Duodenal mucosa (tissue), 2 donors: ENCODE data around the gene KCNB1.

ENCODE experiments used
- H3K27ac ChIP-seq: one replicate; pipeline ENCODE4 v1.7.0; 2013; ENCODE audit warnings: low read depth, low read length
- H3K27me3 ChIP-seq, 2 donors: one replicate each; pipeline ENCODE4 v1.7.0; 2013; ENCODE audit warnings: low read length in 2 of 2, control low read depth in 1 of 2; ENCODE audit not compliant: insufficient read depth in 2 of 2, control insufficient read depth in 1 of 2
- H3K36me3 ChIP-seq, 2 donors: one replicate each; pipeline ENCODE4 v1.7.0; 2013; ENCODE audit warnings: low read length in 2 of 2, control low read depth in 1 of 2; ENCODE audit not compliant: insufficient read depth in 2 of 2, control insufficient read depth in 1 of 2
- H3K4me1 ChIP-seq, 2 donors: one replicate each; pipeline ENCODE4 v1.7.0; 2013; ENCODE audit warnings: low read length in 2 of 2, control low read depth in 1 of 2; ENCODE audit not compliant: insufficient read depth in 2 of 2, control insufficient read depth in 1 of 2
- H3K4me3 ChIP-seq, 2 donors: one replicate each; pipeline ENCODE4 v1.7.0; 2013; ENCODE audit warnings: low read length in 2 of 2, low read depth in 1 of 2
- H3K9ac ChIP-seq, 2 donors: one replicate each; pipeline ENCODE4 v1.7.0; 2013; ENCODE audit warnings: low read length in 2 of 2, low read depth in 1 of 2
- H3K9me3 ChIP-seq, 2 donors: one replicate each; pipeline ENCODE4 v1.7.0; 2013; ENCODE audit warnings: low read length in 2 of 2, control low read depth in 1 of 2; ENCODE audit not compliant: control insufficient read depth in 1 of 2

The KCNB1 gene

GRCh38 chr20:49516916-49517804 is 34.7 kb upstream of the KCNB1 start:
- Histone ChIP-seq H3K36me3 (no peaks in the 10 kb centered on the region), H3K4me1 (no peaks in the 10 kb centered on the region)

GRCh38 chr20:49515586-49515985 is 33.1 kb upstream of the KCNB1 start:
- Histone ChIP-seq H3K4me3 (no peak overlapping the region), H3K27me3 (peaks cover 6 to 9% of the 10 kb centered on the region in 2 donors), H3K27ac (no peak overlapping the region), H3K36me3 (no peaks in the 10 kb centered on the region), H3K9ac (no peak overlapping the region), H3K9me3 (no peaks in the 10 kb centered on the region), H3K4me1 (no peaks in the 10 kb centered on the region)

More at GRCh38 chr20:49516916-49517804, 34.7 kb upstream of the KCNB1 start:
- no peak overlapping the region for H3K9ac ChIP-seq
- H3K27ac ChIP-seq, result no peak overlapping the region
- H3K27me3 ChIP-seq, result peaks cover 6 to 9% of the 10 kb centered on the region in 2 donors
- H3K4me3 ChIP-seq, result no peak overlapping the region
- no peaks in the 10 kb centered on the region for H3K9me3 ChIP-seq

GRCh38 chr20:49513517-49513916 is 31.0 kb upstream of the KCNB1 start:
- Histone ChIP-seq H3K27me3 (peaks cover 6 to 9% of the 10 kb centered on the region in 2 donors), H3K9ac (no peak overlapping the region), H3K9me3 (no peaks in the 10 kb centered on the region), H3K4me1 (no peaks in the 10 kb centered on the region), H3K4me3 (no peak overlapping the region), H3K36me3 (no peaks in the 10 kb centered on the region), H3K27ac (no peak overlapping the region)

- H3K27me3 ChIP-seq, result peaks cover 6 to 9% of the 10 kb centered on the region in 2 donors
- no peak overlapping the region for H3K9ac ChIP-seq
- no peak overlapping the region for H3K4me3 ChIP-seq
- no peaks in the 10 kb centered on the region for H3K36me3 ChIP-seq
- no peak overlapping the region for H3K27ac ChIP-seq
- no peaks in the 10 kb centered on the region for H3K9me3 ChIP-seq
- H3K4me1 ChIP-seq, result no peaks in the 10 kb centered on the region
These were observed 30.5 kb upstream of the KCNB1 start for GRCh38 chr20:49513009-49513408.

GRCh38 chr20:49511788-49512525 is 29.5 kb upstream of the KCNB1 start:
- no peaks in the 10 kb centered on the region for H3K9me3 ChIP-seq
- no peak overlapping the region for H3K27ac ChIP-seq
- no peaks in the 10 kb centered on the region for H3K36me3 ChIP-seq
- H3K9ac ChIP-seq, result no peak overlapping the region
- H3K4me3 ChIP-seq, result no peak overlapping the region
- H3K4me1 ChIP-seq, result no peaks in the 10 kb centered on the region
- H3K27me3 ChIP-seq, result peaks cover 6 to 8% of the 10 kb centered on the region in 2 donors

GRCh38 chr20:49510562-49511122 is 28.2 kb upstream of the KCNB1 start:
- Histone ChIP-seq H3K4me1 (no peaks in the 10 kb centered on the region), H3K27me3 (peaks cover 8 to 9% of the 10 kb centered on the region in 2 donors), H3K27ac (no peak overlapping the region), H3K4me3 (no peak overlapping the region), H3K9me3 (no peaks in the 10 kb centered on the region), H3K9ac (no peak overlapping the region), H3K36me3 (no peaks in the 10 kb centered on the region)

GRCh38 chr20:49508435-49509199 is 26.1 kb upstream of the KCNB1 start:
- no peaks in the 10 kb centered on the region for H3K9me3 ChIP-seq
- no peak overlapping the region for H3K27ac ChIP-seq
- no peak overlapping the region for H3K9ac ChIP-seq
- peaks cover 3 to 10% of the 10 kb centered on the region in 2 donors for H3K27me3 ChIP-seq
- H3K4me3 ChIP-seq, result no peak overlapping the region
- H3K4me1 ChIP-seq, result no peaks in the 10 kb centered on the region
- H3K36me3 ChIP-seq, result no peaks in the 10 kb centered on the region

GRCh38 chr20:49507741-49508434 is 25.4 kb upstream of the KCNB1 start:
- H3K9me3 ChIP-seq, result no peaks in the 10 kb centered on the region
- H3K36me3 ChIP-seq, result no peaks in the 10 kb centered on the region
- H3K4me3 ChIP-seq, result no peak overlapping the region
- H3K27me3 ChIP-seq, result peaks cover 3 to 15% of the 10 kb centered on the region in 2 donors
- H3K9ac ChIP-seq, result no peak overlapping the region
- no peaks in the 10 kb centered on the region for H3K4me1 ChIP-seq
- no peak overlapping the region for H3K27ac ChIP-seq

- H3K27ac ChIP-seq, result no peak overlapping the region
These were observed 23.1 kb upstream of the KCNB1 start for GRCh38 chr20:49505518-49505917.

More at GRCh38 chr20:49505518-49505917, 23.1 kb upstream of the KCNB1 start:
- H3K9ac ChIP-seq, result no peak overlapping the region
- no peaks in the 10 kb centered on the region for H3K36me3 ChIP-seq
- H3K9me3 ChIP-seq, result no peaks in the 10 kb centered on the region
- H3K27me3 ChIP-seq, result peaks cover 3 to 15% of the 10 kb centered on the region in 2 donors
- H3K4me1 ChIP-seq, result no peaks in the 10 kb centered on the region
- no peak overlapping the region for H3K4me3 ChIP-seq
